Renal cortical epithelial cell (primary cell): ENCODE data around the gene ITM2C. TPM values are rescaled to one million over a fixed set of nuclear protein-coding genes. Genes with fewer than 3 reads are reported as not detected.

Experiments used
- DNase-seq: peaks from one replicate; pipeline ENCODE4 v3.0.0-alpha.2; 2011; ENCODE audit warnings: low read depth
- total RNA-seq: library from RNA; depleted of rRNA; stranded (reverse); fragments of >200 nt; gene quantifications from 2 replicates; pipeline ENCODE4 v1.2.3, GENCODE V29; 2014

Gene ITM2C, protein sequence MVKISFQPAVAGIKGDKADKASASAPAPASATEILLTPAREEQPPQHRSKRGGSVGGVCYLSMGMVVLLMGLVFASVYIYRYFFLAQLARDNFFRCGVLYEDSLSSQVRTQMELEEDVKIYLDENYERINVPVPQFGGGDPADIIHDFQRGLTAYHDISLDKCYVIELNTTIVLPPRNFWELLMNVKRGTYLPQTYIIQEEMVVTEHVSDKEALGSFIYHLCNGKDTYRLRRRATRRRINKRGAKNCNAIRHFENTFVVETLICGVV
- 46.5 and 85.7 TPM in 2 replicates for total RNA-seq

- peak; percentile 23 for DNase-seq
These were observed at the start of gene ITM2C for GRCh38 chr2:230864605-230865306. TSS of gene ITM2C (plus strand) at chr2:230864942. CDS start at chr2:230865026, 84 bp downstream.

DNA sequence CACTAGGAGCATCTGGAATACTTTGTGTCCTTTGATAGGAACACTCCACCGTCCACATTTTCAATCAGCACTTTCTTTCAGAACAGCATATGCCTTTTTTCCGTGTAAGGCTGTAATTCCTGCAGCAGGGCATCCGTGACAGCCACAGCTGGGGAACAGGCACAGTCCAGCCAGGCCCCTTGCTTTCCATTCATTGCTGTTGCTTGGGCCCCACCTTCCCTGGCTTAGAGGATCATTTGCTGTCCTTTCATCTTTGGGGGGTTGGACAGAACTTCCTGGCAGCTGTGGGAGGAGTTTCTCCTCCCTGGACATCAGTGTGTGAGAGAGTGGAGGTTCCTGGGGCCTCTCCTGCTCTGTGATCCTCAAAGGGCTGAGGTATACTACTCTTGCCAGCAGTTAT is 49.7 kb upstream of the ITM2C start:
- DNase-seq = no peak

GRCh38 chr2:230816735-230817134 is 48.0 kb upstream of the ITM2C start:
- no peak for DNase-seq

GRCh38 chr2:230819433-230819832 is 45.3 kb upstream of the ITM2C start:
- DNase-seq = no peak

GRCh38 chr2:230821261-230821990 is 43.3 kb upstream of the ITM2C start:
- no peak for DNase-seq

DNA sequence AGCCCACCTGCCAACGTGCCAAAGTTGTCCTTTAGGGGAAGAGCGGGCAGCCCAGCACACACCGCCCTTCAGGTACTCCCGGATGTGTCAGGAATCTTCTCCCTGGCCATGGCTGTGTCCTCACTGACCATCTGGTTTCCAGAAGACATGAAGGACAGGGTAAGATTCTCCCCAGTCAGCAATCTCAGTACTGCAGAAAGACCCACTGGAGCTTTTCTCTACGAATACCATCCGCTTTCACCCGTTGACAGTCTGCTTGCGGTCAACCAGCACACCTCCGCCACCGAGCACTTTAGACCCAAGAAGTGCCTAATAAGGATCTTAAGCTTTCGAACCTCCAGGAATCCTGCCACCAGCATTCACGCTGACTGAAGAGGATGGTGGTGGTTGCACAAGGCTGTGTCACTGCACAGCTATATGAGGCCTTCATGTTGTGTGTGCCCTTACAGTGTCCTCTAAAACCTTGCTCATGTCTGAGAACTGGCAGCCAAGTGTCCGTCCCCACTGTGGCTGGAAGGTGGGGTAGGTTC is 42.7 kb upstream of the ITM2C start:
- DNase-seq = no peak

DNA sequence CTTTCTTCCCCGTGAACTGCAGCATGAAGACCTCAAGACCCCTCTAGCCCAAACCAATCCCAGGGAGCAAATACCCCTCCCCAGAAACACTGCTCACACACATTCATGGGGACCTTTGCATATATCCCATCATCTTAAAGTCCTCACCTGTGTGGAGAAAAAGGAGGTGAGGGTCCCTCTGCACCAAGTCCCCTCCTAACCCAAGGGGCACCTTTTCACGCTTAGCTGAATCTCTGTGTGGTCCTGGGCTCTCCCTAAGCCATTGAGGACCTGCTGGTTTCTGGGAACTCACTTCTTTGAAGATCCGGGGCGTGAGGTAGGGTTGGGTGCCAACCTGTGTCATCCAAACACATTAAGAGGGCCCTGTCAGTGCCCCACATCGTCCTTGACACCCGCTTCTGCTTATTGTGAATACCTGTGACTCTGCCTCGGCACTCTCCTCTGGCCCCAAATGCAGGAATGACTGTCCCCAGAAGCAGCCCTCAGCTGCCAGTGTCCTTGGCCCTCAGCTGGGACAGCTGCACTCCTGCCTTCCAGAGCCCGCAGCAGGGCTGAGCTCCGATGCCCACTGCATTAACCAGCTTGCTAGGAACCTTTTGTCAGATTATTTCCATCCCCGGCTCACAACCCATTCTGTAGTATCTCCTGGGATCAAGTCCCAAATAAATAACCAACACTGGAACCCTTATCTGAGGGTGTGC is 41.3 kb upstream of the ITM2C start:
- no peak for DNase-seq

DNA sequence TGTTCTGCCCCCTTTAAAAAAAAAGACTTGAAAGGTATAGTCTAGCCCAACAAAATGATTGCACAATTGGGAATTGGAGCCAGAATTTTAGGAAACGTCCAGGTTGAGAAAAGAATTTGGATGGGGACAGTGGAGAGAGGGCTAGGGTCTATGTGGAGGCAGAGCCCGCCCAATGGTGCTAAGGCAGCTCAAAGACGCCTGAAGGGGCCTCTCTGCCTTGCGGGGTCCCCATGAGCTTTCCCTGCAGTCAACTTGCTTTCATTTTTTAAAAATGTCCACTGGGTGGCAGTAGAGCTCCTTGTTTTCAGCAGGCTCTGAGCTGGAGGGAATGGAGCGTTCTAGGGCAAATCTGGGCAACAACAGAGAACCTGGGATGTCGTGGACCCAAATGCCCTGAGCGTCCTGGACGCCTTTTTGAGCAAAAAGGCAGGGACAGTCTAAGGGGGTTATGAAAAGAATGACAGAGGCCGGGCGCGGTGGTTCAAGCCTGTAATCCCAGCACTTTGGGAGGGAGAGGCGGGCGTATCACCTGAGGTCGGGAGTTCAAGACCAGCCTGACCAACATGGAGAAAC is 40.2 kb upstream of the ITM2C start:
- DNase-seq = peak; percentile 72

DNA sequence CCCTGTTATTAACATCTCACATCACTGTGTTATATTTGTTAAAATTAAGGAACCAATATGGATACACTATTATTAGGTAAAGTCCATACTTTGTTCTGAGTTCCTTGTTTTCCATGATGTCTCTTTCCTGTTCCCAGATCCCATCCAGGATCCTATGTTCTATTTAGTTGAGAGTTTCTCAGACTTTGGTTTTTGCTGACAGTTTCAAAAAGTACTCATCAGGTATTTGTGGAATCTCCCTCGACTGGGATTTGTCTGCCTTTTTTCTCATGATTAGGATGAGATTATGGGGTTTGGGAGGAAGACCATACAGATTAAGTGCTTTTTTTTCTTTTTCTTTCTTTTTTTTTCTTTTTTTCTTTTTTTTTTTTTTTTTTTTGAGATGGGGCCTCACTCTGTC is 39.4 kb upstream of the ITM2C start:
- no peak for DNase-seq

DNA sequence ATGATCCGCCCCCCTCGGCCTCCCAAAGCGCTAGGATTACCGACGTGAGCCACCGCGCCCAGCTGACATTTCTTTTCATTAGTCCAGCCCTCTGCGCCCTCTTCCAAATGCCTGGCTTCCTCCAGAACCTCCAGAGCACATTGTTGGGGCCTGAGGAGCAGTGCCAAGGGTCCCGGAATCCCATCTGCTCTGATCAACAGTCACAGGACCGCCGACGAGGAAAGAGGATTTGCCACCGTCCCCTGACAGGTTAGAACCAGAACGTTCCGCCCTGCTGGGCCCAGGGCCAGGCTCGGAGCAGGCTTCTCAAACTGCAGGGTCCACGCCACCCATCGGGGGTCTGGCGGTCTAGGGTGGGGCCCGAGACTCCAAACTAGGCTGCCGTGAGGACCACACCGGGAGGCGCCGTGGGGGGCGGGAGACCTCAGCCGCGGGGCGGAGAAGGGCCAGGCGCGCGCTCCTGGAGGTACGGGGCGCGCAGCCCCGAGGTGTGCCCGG is 36.9 kb upstream of the ITM2C start:
- DNase-seq = no peak

- no peak for DNase-seq
These were observed 36.3 kb upstream of the ITM2C start for GRCh38 chr2:230828272-230828961.

DNA sequence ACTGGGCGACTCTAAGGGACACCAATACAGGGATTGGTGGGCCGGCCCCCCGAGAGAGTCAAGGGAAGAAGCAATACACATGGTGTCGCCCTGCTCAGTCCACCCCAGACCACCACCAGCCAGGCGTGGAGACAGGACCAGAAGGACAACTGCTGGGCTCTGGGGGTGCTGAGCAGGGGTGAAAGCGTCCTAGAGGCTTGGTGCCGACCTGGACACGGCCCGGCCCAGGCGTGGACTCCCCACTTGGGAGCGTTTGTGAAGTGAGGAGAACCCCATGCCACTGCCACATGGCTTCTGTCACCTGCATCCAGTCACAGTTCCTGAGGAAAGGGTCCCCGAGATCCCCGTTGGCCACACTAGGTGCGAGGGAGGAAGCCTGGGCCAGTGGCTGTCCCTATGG is 35.4 kb upstream of the ITM2C start:
- DNase-seq = no peak

- no peak for DNase-seq
These were observed 34.8 kb upstream of the ITM2C start for GRCh38 chr2:230829959-230830358.

DNA sequence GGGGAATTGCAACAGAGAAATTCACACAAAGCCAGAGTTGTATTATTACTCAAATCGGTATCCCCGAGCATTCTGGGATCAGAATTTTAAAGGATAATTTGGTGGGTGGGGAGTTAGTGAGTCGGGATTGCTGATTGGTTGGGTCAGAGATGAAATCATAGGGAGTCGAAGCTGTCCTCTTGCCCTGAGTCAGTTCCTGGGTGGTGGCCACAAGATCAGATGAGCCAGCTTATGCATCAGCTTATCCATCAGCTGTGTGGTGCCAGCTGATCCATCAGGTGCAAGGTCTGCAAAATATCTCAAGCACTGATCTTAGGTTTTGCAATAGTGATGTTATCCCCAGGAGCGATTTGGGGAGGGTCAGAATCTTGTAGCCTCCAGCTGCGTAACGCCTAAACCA is 34.3 kb upstream of the ITM2C start:
- no peak for DNase-seq

GRCh38 chr2:230840301-230840700 is 24.4 kb upstream of the ITM2C start:
- no peak for DNase-seq

DNA sequence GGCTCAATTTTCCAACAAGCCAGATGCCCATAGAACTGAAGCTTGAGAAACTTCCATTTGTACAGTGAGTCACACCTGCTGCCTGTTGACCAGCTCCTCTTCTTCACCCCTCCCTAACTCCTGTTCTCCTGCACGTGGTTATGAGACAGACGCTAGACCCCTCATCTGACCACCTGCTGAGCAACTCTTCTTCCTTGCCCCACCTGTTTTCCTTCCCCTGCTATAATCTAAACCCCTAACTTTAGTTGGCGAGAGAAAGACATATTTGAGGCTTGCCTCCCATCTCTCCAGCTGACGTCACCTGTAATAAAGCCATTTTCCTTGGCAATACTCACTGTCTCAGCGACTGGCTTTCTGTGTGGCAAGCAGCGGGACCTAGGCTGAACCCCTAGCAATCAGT is 22.3 kb upstream of the ITM2C start:
- DNase-seq = peak; percentile 53

GRCh38 chr2:230843132-230843531 is 21.6 kb upstream of the ITM2C start:
- no peak for DNase-seq

GRCh38 chr2:230846360-230846759 is 18.4 kb upstream of the ITM2C start:
- no peak for DNase-seq

DNA sequence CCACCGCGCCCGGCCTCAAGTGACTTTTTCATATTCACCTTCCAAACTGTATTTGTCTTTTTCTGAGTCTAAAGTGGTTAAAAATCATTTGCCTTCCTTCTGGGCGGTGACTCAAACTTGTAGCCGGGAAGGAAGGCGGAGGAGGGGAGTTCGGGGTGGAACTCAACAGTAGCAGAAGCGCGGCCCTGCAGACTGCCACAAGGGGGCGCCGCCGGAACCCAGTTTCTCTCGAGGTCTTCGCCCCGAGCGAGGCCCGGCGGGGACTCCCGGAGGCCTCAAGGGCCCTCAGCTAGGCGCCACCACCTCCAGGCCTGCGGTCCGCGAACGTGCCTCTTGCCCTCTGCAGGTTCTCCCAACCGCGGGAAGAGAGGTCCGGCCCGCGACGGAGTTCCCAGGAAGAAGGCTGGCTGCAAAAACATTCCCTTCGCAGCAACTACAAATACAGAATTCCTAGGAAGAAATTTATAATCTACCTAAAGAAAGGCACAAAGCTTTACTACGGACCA is 16.8 kb upstream of the ITM2C start:
- DNase-seq = peak; percentile 68

DNA sequence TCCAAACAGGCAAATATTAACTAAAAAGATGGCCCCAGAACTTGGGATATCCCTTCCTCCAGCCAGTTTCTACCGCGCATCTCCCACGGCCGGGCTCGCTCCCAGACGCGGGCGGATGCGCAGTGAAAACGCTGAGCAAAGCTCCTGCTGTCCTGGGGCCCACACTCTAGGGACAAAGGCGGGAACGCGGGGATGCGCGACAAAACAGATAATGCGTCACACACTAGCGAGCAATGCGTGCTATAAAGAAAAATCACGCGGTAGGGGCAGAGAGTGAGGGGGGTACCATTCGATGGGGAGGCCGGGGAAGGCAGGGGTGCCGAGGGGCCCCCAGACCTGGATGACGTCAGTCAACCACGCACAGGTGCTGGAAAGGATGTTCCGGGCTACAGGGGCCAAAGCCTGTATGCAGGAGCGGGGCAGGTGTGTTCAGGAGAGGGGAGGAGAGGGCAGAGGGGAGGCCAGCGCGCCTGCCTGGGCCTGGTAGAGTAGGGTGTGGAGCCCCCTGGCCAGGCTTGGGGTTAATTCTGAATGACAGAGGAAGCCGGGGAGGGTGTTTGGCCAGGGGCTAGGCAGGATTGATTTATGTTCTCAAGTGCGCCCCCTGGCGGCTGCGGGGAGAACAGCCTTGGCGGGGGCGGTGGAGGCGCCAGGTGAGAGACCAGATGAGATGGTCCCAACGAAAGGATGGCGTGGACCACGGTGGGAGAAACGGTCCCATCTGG is 14.9 kb upstream of the ITM2C start:
- DNase-seq = no peak
